ENCODE data around the gene MTHFD1. TPM values are rescaled to one million over a fixed set of nuclear protein-coding genes. Genes with fewer than 3 reads are reported as not detected.

Gene MTHFD1
- total and polyA plus RNA-seq, 9 of the 15 experiments (the other 6 are each of a cell fraction or from before 2014, with no cell fraction given) = 66.7 to 158 (median 90.9) TPM

DNA sequence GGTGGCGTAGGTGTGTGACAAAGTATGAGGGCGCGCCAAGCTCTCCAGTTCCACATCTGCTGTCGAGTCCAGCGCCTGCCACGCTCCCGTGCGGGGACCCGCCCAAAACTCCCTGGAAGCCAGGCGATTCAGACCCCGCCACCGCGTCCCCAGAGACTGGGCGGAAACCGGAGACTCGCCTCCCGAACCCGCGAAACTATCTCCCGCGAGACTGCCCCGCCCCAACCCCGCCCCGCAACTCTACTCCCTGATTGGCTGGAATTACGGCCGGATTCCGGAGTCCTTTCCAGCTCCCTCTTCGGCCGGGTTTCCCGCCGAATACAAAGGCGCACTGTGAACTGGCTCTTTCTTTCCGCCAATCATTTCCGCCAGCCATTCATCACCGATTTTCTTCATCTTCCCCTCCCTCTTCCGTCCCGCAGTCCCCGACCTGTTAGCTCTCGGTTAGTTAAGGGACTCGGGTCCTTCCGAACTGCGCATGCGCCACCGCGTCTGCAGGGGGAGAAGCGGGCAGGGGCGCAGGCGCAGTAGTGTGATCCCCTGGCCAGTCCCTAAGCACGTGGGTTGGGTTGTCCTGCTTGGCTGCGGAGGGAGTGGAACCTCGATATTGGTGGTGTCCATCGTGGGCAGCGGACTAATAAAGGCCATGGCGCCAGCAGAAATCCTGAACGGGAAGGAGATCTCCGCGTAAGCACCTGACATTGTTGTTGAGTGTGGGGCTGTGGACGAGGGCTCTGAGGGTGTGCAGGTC, at the start of gene MTHFD1 (continued):
- no peak; the same call in 1 of the 2 replicates for TF ChIP-seq DMBX1 (CRISPR knock-in tag; IDR thresholded peaks at IDR 0.05; ENCODE audit: borderline replicate concordance)
- TF ChIP-seq ZNF232 (CRISPR knock-in tag; IDR thresholded peaks at IDR 0.05) = no peak
- TF ChIP-seq SNRNP70 (optimal IDR thresholded peaks at IDR 0.05; ENCODE audit: low read depth, low read length) = no peak
- TF ChIP-seq ZNF124 (CRISPR knock-in tag; IDR thresholded peaks at IDR 0.05) = no peak
- TF ChIP-seq, protein P1, sequence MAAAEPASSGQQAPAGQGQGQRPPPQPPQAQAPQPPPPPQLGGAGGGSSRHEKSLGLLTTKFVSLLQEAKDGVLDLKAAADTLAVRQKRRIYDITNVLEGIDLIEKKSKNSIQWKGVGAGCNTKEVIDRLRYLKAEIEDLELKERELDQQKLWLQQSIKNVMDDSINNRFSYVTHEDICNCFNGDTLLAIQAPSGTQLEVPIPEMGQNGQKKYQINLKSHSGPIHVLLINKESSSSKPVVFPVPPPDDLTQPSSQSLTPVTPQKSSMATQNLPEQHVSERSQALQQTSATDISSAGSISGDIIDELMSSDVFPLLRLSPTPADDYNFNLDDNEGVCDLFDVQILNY (CRISPR knock-in tag; IDR thresholded peaks at IDR 0.05) = no peak
- TF ChIP-seq ZNF274 (IDR thresholded peaks at IDR 0.05; ENCODE audit: borderline replicate concordance, low read depth, low read length) = no peak
- TF ChIP-seq RBBP5 (IDR thresholded peaks at IDR 0.05; ENCODE audit: borderline replicate concordance, insufficient read depth, low read length, poor library complexity, severe bottlenecking) = peak; percentile 58
- TF ChIP-seq NFIX (CRISPR knock-in tag; IDR thresholded peaks at IDR 0.05; ENCODE audit: low read depth) = no peak
- TF ChIP-seq NBN (IDR thresholded peaks at IDR 0.05; ENCODE audit: low read depth) = no peak
- no peak for TF ChIP-seq ETV5 (CRISPR knock-in tag; IDR thresholded peaks at IDR 0.05; ENCODE audit: low read depth)
- no peak for TF ChIP-seq ETS1 (conservative IDR thresholded peaks at IDR 0.05; ENCODE audit: control insufficient read depth, low read depth, low read length)
- no peak for TF ChIP-seq TGIF2 (CRISPR knock-in tag; IDR thresholded peaks at IDR 0.05)
- no peak for TF ChIP-seq STAT5B (CRISPR knock-in tag; IDR thresholded peaks at IDR 0.05)
- peak; percentile 65 for TF ChIP-seq TAF1 (IDR thresholded peaks at IDR 0.05; ENCODE audit: control insufficient read depth, extremely low read depth, insufficient read depth, low read length, severe bottlenecking)
- TF ChIP-seq SIN3B (IDR thresholded peaks at IDR 0.05; ENCODE audit: low read depth) = no peak
- TF ChIP-seq NFIC (IDR thresholded peaks at IDR 0.05) = no peak
- no peak for TF ChIP-seq GATAD2B (IDR thresholded peaks at IDR 0.05; ENCODE audit: borderline replicate concordance)
- no peak for TF ChIP-seq CAMTA2 (CRISPR knock-in tag; conservative IDR thresholded peaks at IDR 0.05)
- TF ChIP-seq ZNF445 (CRISPR knock-in tag; IDR thresholded peaks at IDR 0.05; ENCODE audit: low read depth) = no peak
- TF ChIP-seq DNMT1 (IDR thresholded peaks at IDR 0.05) = no peak
- no peak for TF ChIP-seq SMC3 (conservative IDR thresholded peaks at IDR 0.05; ENCODE audit: insufficient read depth, low read depth, low read length)
- TF ChIP-seq, protein P2, sequence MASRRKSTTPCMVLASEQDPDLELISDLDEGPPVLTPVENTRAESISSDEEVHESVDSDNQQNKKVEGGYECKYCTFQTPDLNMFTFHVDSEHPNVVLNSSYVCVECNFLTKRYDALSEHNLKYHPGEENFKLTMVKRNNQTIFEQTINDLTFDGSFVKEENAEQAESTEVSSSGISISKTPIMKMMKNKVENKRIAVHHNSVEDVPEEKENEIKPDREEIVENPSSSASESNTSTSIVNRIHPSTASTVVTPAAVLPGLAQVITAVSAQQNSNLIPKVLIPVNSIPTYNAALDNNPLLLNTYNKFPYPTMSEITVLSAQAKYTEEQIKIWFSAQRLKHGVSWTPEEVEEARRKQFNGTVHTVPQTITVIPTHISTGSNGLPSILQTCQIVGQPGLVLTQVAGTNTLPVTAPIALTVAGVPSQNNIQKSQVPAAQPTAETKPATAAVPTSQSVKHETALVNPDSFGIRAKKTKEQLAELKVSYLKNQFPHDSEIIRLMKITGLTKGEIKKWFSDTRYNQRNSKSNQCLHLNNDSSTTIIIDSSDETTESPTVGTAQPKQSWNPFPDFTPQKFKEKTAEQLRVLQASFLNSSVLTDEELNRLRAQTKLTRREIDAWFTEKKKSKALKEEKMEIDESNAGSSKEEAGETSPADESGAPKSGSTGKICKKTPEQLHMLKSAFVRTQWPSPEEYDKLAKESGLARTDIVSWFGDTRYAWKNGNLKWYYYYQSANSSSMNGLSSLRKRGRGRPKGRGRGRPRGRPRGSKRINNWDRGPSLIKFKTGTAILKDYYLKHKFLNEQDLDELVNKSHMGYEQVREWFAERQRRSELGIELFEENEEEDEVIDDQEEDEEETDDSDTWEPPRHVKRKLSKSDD (conservative IDR thresholded peaks at IDR 0.05; ENCODE audit: low read length) = no peak
